Naive thymus-derived CD4-positive, alpha-beta T cell (primary cell): ENCODE data around the gene FRG2B. TPM values are rescaled to one million over a fixed set of nuclear protein-coding genes. Genes with fewer than 3 reads are reported as not detected.
"Not testable (repeated sequence)": the region's sequence is repeated elsewhere in the genome, so short reads cannot be mapped to it uniquely, and the experiment has no call there.

ENCODE experiments used
- ATAC-seq: fragments of 150-1000 bp; cut with Tn5 transposase; 2 replicates; pipeline ENCODE4 v1.10.0; 2021; ENCODE audit warnings: mild to moderate bottlenecking, moderate library complexity
- CTCF ChIA-PET: fragments of 350-600 bp; sonication (Branson Sonifier 250); formaldehyde crosslinking; loops from one replicate; lab custom pipeline; 2021; ENCODE audit warnings: antibody characterized with exemption; lab: Charles Lee
- POLR2A ChIA-PET: fragments of 350-600 bp; sonication (Branson Sonifier 250); formaldehyde crosslinking; loops from one replicate; lab custom pipeline; 2021; ENCODE audit warnings: antibody characterized with exemption, inconsistent platforms; lab: Charles Lee
- DNase-seq, 9 donors: peaks; one replicate each; pipeline versions ENCODE4 v3.0.0 to v3.0.0-alpha.2; 2020 to 2022; ENCODE audit warnings: mixed read lengths in 1 of 9
- H3K27ac ChIP-seq: one replicate; pipeline ENCODE4 v1.7.0; 2013; ENCODE audit warnings: mild to moderate bottlenecking, low read depth, low read length, moderate library complexity
- H3K27me3 ChIP-seq, 2 donors: one replicate each; pipeline ENCODE4 v1.7.0; 2013; ENCODE audit warnings: low read length in 2 of 2, mild to moderate bottlenecking in 2 of 2, moderate library complexity in 2 of 2; ENCODE audit not compliant: control insufficient read depth in 2 of 2, insufficient read depth in 2 of 2
- H3K36me3 ChIP-seq, 3 experiments: 1 replicate in 2 of 3; 2 replicates in 1 of 3; pipeline ENCODE4 v1.7.0; 2013; ENCODE audit warnings: low read length in 3 of 3, mild to moderate bottlenecking in 3 of 3, moderate library complexity in 1 of 3; ENCODE audit not compliant: insufficient read depth in 3 of 3, control insufficient read depth in 2 of 3
- H3K4me1 ChIP-seq, 2 donors: one replicate each; pipeline ENCODE4 v1.7.0; 2013; ENCODE audit warnings: low read length in 2 of 2, mild to moderate bottlenecking in 2 of 2, moderate library complexity in 1 of 2; ENCODE audit not compliant: control insufficient read depth in 2 of 2, insufficient read depth in 2 of 2
- H3K4me3 ChIP-seq: 2 replicates; pipeline ENCODE4 v1.7.0; 2013; ENCODE audit warnings: mild to moderate bottlenecking, low read length
- H3K9me3 ChIP-seq, 3 experiments: 1 replicate in 2 of 3; 2 replicates in 1 of 3; pipeline ENCODE4 v1.7.0; 2013; ENCODE audit warnings: low read length in 3 of 3; ENCODE audit not compliant: control insufficient read depth in 2 of 3
- H3K27ac Mint-ChIP-seq, 9 donors: one replicate each; pipeline ENCODE4 v1.8.0; 2020 to 2022; ENCODE audit warnings: mixed read lengths in 9 of 9, mild to moderate bottlenecking in 8 of 9, moderate library complexity in 5 of 9, inconsistent platforms in 2 of 9
- H3K27me3 Mint-ChIP-seq, 5 donors: one replicate each; pipeline ENCODE4 v1.8.0; 2021 to 2022; ENCODE audit warnings: mixed read lengths in 5 of 5, mild to moderate bottlenecking in 1 of 5
- H3K36me3 Mint-ChIP-seq, 5 donors: one replicate each; pipeline ENCODE4 v1.8.0; 2020 to 2022; ENCODE audit warnings: mixed read lengths in 5 of 5, mild to moderate bottlenecking in 3 of 5, inconsistent platforms in 1 of 5
- H3K4me1 Mint-ChIP-seq, 7 donors: one replicate each; pipeline ENCODE4 v1.8.0; 2020 to 2022; ENCODE audit warnings: mixed read lengths in 7 of 7, mild to moderate bottlenecking in 3 of 7, inconsistent platforms in 1 of 7
- H3K4me3 Mint-ChIP-seq, 10 donors: one replicate each; pipeline ENCODE4 v1.8.0; 2020 to 2022; ENCODE audit warnings: mild to moderate bottlenecking in 10 of 10, mixed read lengths in 10 of 10, moderate library complexity in 6 of 10, inconsistent platforms in 2 of 10
- H3K9me3 Mint-ChIP-seq, 11 donors: one replicate each; pipeline ENCODE4 v1.8.0; 2020 to 2022; ENCODE audit warnings: mixed read lengths in 11 of 11, mild to moderate bottlenecking in 4 of 11, inconsistent platforms in 1 of 11, moderate library complexity in 1 of 11
- intact Hi-C, 2 donors: fragments of 100-400 bp; cut with micrococcal nuclease; formaldehyde crosslinking; loops; one replicate each; pipeline ENCODE4 v1.15.1; 2023
- polyA plus RNA-seq, 2 donors: library from polyadenylated mRNA; unstranded; fragments of 300-500 nt; fragmentation: Illumina TruSeq; gene quantifications; one replicate each; pipeline ENCODE4 v1.2.3, GENCODE V29; 2021
- total RNA-seq, 6 experiments: library from RNA in 5 of 6; stranded (reverse) in 5 of 6; gene quantifications; 1 replicate in 5 of 6; 2 replicates in 1 of 6; pipeline ENCODE4 v1.2.3 and lab custom pipeline; 2021 to 2026

The FRG2B gene
- total RNA-seq (not detected), polyA plus RNA-seq (not detected), total RNA-seq (lab: John Stamatoyannopoulos, UW) (not detected)

- H3K9me3 Mint-ChIP-seq, intact Hi-C loops, H3K4me1 Mint-ChIP-seq, H3K4me1 ChIP-seq, H3K9me3 ChIP-seq, H3K4me3 Mint-ChIP-seq, DNase-seq, H3K36me3 ChIP-seq, H3K27ac Mint-ChIP-seq, H3K27me3 Mint-ChIP-seq, POLR2A ChIA-PET, H3K36me3 Mint-ChIP-seq, CTCF ChIA-PET, H3K4me3 ChIP-seq, ATAC-seq, H3K27ac ChIP-seq, H3K27me3 ChIP-seq: not testable (repeated sequence)
Measured at GRCh38 chr10:133626695-133627094, at the start of gene FRG2B. TSS of gene FRG2B (minus strand) at chr10:133626795. CDS start at chr10:133626742, 53 bp downstream.

GRCh38 chr10:133667446-133667845 is 40.9 kb upstream of the FRG2B start:
- H3K4me3 ChIP-seq, H3K27ac Mint-ChIP-seq, H3K36me3 Mint-ChIP-seq, H3K4me1 ChIP-seq, H3K27me3 ChIP-seq, H3K9me3 Mint-ChIP-seq, H3K36me3 ChIP-seq, H3K4me3 Mint-ChIP-seq, CTCF ChIA-PET, POLR2A ChIA-PET, H3K9me3 ChIP-seq, H3K4me1 Mint-ChIP-seq, intact Hi-C loops, DNase-seq, H3K27ac ChIP-seq: not testable (repeated sequence)
- peaks cover 10 to 14% (median 14%) of the 10 kb centered on the region in 5 donors for H3K27me3 Mint-ChIP-seq
- ATAC-seq = peak; percentile 65

DNA sequence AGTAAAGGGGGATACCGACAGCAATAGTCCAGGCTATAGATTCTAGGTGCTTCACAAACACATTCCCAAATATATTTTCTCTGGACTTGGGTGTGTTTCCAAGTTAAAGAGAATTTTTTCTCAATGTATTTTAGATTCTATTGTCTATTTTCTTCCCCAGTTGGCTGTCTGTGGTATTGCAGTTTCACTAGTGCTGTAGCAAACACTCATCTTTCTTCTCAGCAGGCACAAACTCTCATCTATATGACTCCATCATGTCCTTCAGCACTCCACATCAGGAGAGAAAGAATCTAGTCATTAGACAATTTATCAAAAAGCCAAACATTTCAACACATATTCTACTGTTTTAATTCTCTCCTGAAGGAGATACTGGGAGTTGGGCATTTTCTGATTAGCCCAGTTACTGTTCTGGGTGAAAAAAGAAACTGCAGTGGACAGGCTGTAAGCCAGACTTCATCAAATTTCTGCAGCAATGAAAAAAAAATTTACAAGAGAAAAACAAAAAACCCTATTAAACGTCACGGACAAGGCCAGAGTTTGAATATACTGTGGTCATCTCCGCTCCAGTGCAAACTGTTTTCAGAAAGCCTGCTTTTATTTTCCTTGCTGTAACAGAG is 37.1 kb upstream of the FRG2B start:
- H3K9me3 ChIP-seq, H3K4me1 Mint-ChIP-seq, H3K4me1 ChIP-seq, DNase-seq, H3K36me3 ChIP-seq, ATAC-seq, intact Hi-C loops, H3K36me3 Mint-ChIP-seq, CTCF ChIA-PET, H3K9me3 Mint-ChIP-seq, POLR2A ChIA-PET, H3K27ac Mint-ChIP-seq, H3K4me3 ChIP-seq, H3K27me3 ChIP-seq, H3K27ac ChIP-seq: not testable (repeated sequence)
- Mint-ChIP-seq H3K4me3 (peak overlapping the region in 2 of 10 donors; percentile 17 to 32), H3K27me3 (peaks cover 14 to 18% (median 17%) of the 10 kb centered on the region in 5 donors)

DNA sequence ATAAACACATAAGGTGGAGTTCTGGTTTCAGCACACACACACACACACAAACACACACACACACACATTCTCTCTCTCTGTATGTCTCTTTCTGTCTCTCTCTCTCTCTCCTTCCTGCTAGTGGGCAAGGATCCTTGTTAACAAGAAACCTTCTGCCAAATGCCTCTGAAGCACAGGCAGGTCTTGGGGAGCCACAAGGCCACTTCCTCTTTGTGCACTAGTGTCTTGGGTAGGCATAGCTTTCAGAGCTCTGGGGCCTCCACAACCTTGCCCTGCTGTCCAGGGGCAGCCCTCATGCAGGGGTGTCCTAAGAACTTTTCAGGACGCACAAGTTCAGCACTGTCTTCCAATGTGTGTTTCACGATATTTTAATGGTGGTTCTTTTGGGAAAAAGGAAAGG is 34.5 kb upstream of the FRG2B start:
- H3K27me3 Mint-ChIP-seq = peaks cover 14 to 18% (median 17%) of the 10 kb centered on the region in 5 donors
- POLR2A ChIA-PET = not testable (repeated sequence)

DNA sequence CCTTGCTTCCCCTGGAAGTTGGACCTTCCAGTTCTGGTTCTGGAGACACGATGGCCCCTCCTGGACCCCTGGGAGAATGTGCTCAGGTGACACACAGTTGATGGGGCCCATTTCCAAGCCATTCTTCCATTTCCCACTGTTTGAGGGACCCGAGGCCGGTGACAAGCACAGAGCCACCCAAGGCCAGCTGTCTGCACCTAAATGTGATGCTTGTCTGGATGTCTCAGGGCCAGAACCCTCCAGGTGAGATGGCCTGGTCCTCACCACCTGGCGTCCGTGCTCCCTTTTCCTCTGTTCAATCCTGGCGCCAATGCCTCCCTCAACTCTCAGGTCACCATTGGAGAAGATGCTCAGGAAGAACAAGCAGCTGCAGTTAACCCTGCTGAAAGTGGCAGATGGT is 33.9 kb upstream of the FRG2B start:
- H3K36me3 Mint-ChIP-seq, H3K4me1 Mint-ChIP-seq, H3K9me3 Mint-ChIP-seq, H3K36me3 ChIP-seq, H3K4me3 ChIP-seq, H3K27ac Mint-ChIP-seq, ATAC-seq, H3K4me1 ChIP-seq, DNase-seq, H3K27me3 ChIP-seq, intact Hi-C loops, H3K27ac ChIP-seq, H3K9me3 ChIP-seq, CTCF ChIA-PET, H3K4me3 Mint-ChIP-seq, POLR2A ChIA-PET: not testable (repeated sequence)
- peaks cover 14 to 18% (median 17%) of the 10 kb centered on the region in 5 donors for H3K27me3 Mint-ChIP-seq

More for the DNA sequence above, 34.5 kb upstream of the FRG2B start:
- CTCF ChIA-PET, intact Hi-C loops, H3K4me3 Mint-ChIP-seq, ATAC-seq, H3K27ac Mint-ChIP-seq, H3K36me3 ChIP-seq, H3K9me3 Mint-ChIP-seq, H3K36me3 Mint-ChIP-seq, DNase-seq, H3K4me1 ChIP-seq, H3K9me3 ChIP-seq, H3K27ac ChIP-seq, H3K27me3 ChIP-seq, H3K4me1 Mint-ChIP-seq, H3K4me3 ChIP-seq: not testable (repeated sequence)

DNA sequence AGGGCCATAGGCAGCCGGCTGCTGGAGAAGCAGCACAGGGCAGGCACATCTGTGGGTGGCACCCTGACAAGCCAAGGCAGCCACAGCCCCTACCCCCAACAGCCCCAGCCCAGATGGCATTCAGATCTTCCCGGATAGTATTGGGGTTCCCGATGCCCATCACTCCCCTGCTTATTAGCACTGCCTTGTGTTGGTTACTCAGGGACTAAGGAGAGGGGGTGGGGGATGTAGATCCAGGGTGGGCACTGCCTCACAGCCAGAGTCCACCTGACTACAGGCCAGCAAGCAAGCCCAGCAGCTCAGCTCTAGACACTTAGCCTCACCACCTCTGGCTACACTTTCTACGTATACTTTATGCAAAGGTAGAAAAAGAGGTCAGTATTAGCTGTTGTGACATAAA is 30.7 kb upstream of the FRG2B start:
- H3K9me3 ChIP-seq, H3K27ac ChIP-seq, H3K36me3 Mint-ChIP-seq, H3K27ac Mint-ChIP-seq, ATAC-seq, H3K4me3 ChIP-seq, H3K27me3 Mint-ChIP-seq, H3K36me3 ChIP-seq, H3K4me3 Mint-ChIP-seq, CTCF ChIA-PET, H3K4me1 ChIP-seq, H3K4me1 Mint-ChIP-seq, H3K9me3 Mint-ChIP-seq, H3K27me3 ChIP-seq, intact Hi-C loops, POLR2A ChIA-PET, DNase-seq: not testable (repeated sequence)

DNA sequence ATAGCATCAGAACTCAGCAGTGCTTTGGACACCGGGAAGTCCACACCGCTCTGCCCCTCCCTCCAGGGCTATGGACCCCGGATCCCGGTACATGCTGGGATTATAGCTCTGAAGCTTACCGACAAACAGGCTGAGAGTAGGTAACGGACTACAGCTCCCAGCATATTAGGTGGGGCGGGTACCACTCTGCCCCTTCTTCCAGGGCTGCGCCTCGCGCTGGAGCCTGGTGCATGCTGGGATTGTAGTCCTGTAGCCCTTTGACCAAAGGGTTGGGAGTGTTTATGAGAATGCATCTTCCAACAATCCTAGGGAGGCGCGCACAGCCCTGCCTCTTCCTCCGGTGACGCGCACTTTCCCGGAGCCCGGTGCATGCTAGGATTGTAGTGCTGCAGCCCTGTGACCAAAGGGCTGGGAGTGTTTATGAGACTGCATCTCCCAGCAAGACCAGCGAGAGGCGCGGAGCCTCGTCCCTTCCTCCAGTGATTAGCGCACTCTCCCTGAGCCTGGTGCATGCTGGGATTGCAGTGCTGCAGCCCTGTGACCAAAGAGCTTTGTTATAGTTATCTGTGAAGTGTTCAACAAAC is 22.4 kb upstream of the FRG2B start:
- H3K27me3 Mint-ChIP-seq, H3K36me3 Mint-ChIP-seq, H3K9me3 Mint-ChIP-seq, intact Hi-C loops, H3K4me1 ChIP-seq, H3K27me3 ChIP-seq, H3K27ac ChIP-seq, POLR2A ChIA-PET, H3K4me1 Mint-ChIP-seq, H3K9me3 ChIP-seq, ATAC-seq, H3K36me3 ChIP-seq, H3K27ac Mint-ChIP-seq, CTCF ChIA-PET, H3K4me3 ChIP-seq: not testable (repeated sequence)
- peak in 3 of 9 donors; percentile 13 to 28 (median 26) for DNase-seq
- H3K4me3 Mint-ChIP-seq = peak overlapping the region in 1 of 10 donors; percentile 23
